Measurements from ENCODE around the gene PDE6C.

- no peak for TF ChIP-seq CTCF (IDR thresholded peaks at IDR 0.05)
- no peak for TF ChIP-seq EZH2 (IDR thresholded peaks at IDR 0.05; ENCODE audit: borderline replicate concordance, insufficient read depth, low read depth, low read length, poor library complexity, severe bottlenecking)
Measured at GRCh38 chr10:93568105-93568390, 44.3 kb upstream of the PDE6C start.

Measured in B cell (primary cell).